HG03571 (cell line): ENCODE data around the gene SLC47A2.

ENCODE experiments used
- ATAC-seq: cut with Tn5 transposase; IDR thresholded peaks from one replicate; pipeline ENCODE4 v1.9.1; 2021; ENCODE audit not compliant: unreplicated experiment

The SLC47A2 gene

GRCh38 chr17:19747829-19748806, 31.7 kb upstream of the SLC47A2 start, which contains the start of gene ALDH3A1:
Gene ALDH3A1, minus strand, starts transcription at chr17:19748298. Its CDS starts 3,169 bp downstream, at chr17:19745129.
- ATAC-seq: no peak

GRCh38 chr17:19747159-19747719, 30.9 kb upstream of the SLC47A2 start:
- ATAC-seq: no peak

DNA sequence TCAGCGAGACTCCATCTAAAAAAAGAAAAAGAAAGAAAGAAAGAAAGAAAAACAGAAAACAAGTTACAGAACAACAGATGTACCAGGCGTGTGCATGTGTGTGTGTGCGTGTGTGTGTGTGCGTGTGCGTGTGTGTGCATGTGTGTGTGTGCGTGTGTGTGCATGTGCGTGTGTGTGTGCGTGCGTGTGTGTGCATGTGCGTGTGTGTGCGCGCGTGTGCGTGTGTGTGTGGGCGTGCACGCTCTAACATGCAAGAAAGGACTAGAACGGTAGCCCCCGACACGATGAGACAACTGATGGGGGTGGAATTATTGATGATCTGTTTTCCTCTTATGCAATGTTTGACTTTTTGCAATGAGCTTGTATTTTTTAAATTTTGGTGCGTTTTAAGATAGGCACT, 30.1 kb upstream of the SLC47A2 start:
- ATAC-seq: no peak

DNA sequence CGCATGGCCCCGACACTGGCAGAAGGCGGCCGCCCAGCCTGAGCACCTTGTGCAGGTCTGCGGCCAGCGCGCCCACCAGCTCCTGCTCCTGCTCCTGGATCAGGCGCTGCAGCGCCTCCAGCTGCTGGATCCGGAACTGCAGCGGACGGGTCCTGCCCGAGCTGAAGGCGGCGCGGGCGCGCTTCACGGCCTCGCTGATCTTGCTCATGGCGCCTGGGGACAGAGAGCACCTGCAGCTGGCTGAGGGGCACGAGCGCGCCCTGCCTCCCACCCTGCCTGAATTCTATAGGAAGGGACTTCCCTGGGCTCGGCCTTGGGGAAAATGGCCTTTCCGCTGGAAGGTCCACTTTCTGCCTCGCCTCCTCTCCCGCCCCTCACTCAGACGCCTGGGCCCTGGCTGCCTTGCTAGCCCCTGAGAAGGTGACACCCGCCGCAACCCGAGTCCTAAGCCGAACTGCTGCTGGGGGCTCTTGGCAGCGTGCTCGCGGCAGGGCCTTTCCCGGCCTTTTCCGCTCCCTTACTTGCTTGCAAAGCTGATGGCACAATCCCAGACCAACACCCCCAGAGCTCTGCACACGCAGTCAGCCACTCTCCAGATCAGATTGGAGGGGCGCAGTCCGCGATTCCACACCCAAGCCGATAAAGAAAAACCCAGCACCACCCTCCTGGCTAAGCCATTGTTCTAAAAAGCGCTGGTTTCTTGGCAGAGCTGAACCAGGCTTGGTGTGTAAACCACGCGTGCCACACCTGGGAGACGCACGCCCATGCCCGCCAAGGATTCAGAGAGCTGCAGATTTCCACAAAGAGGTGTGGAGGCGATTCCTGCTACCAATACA, 28.8 kb upstream of the SLC47A2 start:
- ATAC-seq: peak; percentile 61

DNA sequence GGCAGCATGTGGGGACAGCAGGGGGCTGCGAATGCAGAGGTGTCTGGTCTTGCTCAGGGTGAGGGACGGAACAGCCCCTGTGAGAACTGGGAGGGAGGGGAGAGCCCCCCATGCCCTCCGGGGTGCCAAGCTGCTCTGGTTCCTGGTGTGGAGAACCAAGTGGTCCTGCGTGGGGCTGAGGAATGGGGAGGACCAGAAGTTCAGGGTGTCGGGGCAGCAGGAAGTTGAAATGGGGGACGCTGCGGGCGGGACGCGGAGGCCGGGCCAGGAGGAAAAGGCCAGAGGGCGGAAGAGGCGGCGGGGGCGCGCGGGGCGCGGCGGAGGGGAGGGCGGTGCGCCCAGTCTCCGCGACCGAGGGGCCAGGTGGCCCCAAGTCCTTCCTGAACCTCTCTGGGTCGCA, 28.1 kb upstream of the SLC47A2 start:
- peak; percentile 16 for ATAC-seq

DNA sequence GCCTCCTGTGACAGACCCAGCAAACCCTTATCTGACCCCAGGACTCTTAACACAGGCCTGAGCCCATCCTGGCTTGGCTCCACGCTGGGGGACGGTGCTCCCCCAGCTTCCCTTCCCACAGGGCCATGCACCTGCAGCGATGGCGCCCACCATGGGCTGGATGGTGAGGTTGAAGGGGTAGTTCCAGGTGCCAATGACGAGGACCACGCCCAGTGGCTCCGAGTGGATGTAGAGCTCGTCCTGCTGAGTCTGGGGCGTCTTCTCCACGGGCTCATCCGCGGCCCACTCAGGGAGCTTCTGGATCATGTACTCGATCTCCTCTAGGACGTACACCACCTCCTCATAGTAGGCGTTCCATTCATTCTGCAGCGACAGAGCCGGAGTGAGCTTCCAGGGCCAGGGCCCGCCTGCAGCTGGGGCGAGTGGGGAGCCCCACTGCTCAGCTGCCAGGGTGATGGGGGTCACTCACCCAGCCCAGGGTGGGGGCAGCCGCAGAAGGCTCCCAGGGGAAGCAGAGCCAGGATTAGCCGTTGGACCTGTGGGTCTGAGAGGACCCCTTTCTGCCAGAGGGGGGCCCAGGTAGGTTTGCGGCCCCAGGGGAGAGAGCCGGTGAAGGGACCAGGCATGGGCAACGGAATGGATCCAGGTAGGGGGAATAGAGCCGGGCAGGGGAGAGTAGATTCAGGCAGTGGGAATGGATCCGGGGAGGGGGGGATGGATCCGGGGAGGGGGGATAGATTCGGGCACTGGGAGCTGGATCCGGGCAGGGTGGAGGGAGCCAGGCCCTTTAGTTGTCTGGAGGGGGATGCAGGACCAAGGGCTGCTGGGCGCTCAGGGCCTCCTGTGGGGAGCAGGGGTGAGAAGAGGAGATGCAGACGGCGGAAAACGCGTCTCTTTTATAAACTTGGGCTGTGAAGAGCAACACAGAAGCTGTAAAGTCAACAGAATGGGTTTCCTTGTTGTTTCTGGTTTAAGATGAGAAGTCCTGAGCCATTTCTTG, 27.0 kb upstream of the SLC47A2 start:
- no peak for ATAC-seq

GRCh38 chr17:19742495-19742894, 26.1 kb upstream of the SLC47A2 start:
- ATAC-seq: no peak

DNA sequence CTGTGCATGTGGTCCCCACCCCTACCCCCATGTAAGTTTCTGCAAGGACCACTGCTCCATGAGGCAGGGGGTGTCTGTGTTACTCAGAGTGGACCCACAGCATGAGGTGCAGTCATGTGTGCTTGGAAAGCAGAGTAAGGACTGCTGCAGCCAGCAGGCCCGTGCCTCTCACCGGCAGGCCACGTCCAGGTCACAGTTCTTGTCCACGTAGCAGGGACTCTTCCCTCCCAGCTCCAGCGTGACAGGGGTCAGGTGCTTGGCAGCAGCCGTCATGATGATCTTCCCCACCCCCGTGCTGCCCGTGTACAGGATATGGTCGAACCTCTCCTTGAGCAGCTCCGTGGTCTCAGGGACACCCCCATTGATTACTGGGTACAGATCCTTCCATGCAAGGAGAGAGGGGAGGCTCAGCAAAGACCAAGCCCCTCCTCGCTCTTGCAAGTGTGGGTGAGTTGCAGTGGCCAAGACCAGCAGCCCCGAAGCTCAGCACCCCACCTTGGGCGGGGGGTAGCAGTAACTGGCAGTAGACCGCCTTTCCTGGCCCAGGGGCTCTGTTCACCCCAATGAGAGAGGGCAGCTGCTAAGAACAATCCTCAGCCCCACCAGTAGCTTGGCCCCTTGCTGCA, 25.6 kb upstream of the SLC47A2 start:
- no peak for ATAC-seq

GRCh38 chr17:19740933-19741332, 24.5 kb upstream of the SLC47A2 start:
- ATAC-seq: no peak

DNA sequence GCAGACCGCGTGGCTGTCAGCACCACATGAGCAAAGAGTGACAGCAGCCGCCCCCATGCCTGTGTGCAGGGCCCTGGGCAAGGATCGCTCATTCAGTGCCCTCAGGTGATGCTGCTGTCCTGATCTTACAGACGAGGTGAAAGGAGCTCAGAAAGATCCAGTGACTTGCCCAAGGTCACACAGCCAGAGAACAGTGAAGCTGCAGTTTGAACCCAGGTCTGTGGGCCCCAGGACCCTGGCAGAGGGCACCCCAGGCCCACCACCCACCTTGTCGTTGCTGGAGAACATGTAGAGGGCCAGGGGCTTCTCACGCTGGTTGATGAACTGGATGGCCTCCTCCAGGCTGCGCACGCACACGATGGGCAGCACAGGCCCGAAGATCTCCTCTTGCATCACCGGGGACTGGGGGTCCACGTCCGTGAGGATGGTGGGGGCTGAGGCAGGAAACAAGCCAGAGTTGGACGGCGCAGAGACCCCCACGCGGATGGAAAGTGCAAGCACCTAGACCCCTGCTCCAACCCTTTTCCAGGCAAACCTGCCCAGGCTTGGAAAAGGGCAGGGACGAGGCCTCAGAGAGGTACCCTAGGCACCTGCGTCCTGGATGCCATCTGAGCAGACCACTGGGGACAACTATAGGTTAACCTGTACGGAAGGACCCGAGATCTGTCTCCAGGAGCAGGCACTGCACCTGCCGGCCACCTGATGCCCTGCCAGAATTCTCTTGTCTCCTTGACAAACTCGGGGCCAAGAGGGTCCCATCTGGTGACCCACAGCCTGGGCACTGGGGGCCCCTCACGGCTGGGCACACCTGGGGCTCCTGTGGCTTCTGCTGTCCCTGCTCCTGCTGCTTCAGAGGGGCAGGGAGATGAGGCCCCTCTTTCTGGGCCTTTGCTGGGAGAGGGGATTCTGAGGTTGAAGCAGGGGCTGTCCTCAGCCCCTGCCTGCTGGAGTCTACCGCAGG, 23.1 kb upstream of the SLC47A2 start:
- ATAC-seq: no peak

DNA sequence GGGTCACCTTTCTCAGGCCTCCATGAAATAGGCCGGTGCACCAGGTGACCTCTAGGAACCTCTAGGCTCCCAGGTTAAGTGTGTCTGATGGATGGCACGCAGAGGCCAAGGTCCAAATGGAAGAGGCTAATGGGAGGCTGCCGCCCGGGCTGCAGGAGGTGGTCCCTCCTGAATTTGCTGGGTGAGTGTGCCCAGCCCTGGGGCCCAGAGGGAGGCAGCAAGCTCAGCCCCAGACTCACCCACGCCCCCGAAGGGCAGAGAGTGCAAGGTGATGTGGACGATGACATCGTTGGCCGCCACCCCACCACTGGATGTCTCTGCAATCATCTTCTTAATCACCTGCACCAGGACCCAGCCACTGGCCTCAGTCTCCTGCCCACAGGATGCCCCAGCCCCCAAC, 22.4 kb upstream of the SLC47A2 start:
- no peak for ATAC-seq

GRCh38 chr17:19738073-19738449, 21.7 kb upstream of the SLC47A2 start:
- no peak for ATAC-seq

- no peak for ATAC-seq
Observed at GRCh38 chr17:19737305-19738072, 21.1 kb upstream of the SLC47A2 start.

DNA sequence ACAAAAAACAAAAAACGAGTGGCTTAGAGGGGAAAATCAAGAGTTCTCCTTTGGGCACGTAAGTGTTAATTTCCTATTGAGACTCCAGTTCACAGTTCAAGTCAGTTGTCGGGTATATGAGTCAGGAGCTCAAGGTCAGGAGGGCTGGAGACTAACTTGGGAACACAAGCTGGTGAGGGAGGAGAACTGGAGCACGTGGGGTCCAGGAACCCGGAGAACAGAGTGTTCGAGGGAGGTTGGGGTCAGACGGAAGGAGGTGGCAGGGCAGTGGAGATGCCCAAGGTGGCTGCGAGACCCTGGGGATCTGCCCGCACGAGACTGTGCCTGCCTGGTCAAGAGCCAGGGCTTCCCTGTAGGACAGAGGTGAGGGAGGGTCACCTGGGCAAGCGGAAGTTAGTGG, 19.7 kb upstream of the SLC47A2 start:
- ATAC-seq: no peak

DNA sequence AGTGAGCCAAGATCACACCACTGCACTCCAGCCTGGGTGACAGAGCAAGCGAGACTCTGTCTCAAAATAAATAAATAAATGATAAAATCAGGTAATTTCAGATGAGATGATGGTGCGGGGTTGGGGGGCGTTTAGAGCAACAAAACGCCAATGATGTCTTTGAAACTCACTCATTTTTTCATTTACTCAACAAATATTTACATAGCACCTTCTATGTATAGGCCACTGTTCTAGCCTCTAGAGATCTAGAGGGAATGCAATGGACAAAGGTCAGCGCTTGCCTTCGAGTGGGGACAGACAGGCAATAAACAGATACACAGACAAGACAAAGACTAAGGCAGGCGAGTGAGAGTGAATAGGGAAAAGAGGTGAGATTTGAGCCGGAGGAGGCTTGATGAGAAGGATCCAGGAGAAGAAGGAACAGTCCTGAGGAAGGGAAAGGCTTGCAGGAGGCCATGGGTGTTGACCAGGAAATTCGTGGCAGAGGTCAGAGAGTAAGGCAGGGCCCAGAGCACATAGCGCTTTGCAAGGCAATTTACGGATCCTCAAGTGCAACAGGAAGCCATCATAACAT, 17.7 kb upstream of the SLC47A2 start:
- ATAC-seq: no peak

DNA sequence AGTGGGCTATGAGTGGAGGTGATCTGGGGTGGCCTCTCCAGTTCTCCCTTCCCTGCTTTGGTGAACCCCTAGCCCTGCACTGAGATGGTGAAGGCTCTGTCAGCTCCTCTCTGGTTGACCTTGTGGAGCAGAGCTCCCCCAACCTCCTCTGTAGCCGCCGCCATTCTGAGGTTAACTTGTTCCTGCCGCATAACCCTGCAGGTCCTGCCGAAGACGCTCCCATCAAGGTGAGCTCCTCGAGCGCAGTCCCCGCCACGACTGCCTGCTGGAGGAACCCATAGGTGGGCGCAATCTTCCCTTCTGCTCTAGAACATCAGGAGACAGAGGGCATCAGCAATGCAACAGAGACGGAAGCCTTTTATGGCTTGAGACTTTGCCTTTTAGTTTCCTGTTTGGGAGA, 15.2 kb upstream of the SLC47A2 start:
- no peak for ATAC-seq

DNA sequence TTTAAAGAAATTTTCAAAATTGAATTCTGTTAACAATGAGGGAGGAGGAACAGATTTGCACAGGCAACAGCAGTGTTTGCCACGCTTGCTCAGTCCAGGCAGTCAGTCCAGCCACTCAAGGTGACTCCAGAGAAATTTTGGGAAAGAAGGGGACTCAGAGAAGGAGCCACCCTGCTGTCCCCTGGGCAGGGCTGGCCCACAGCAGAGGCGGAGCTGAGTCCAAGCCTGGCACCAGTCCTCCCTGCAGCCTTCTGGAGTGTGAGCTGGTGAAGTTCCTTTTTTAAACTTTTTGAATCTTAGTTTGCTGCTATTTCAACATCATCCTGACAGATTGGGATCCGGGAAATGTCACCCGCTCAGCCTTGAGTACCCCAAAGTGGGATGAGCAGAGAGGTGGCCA, 14.5 kb upstream of the SLC47A2 start:
- ATAC-seq: no peak

DNA sequence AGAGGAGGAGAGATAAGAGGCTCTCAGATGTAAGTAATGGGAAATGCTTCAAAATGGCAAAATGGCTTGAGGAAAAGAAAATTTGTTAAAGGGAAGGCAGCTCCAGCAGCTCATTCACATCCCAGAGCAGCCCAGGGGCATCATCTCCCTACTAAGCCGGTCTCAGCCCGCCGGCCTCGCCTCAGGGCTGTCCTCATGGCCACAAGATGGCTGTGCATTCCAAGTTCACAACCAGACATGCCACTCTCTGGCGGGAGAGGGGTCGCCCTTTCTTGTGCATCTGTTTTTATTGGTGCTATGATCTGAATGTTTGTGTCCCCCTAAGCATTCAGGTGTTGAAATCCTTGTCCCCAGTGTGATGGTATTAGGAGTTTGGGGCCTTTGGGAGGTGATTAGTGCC, 13.5 kb upstream of the SLC47A2 start:
- no peak for ATAC-seq
